Right atrium auricular region (tissue), 2 donors: ENCODE measurements around the gene PHC2. TPM values are rescaled to one million over a fixed set of nuclear protein-coding genes. Genes with fewer than 3 reads are reported as not detected.
"Not testable (repeated sequence)": the region's sequence is repeated elsewhere in the genome, so short reads cannot be mapped to it uniquely, and the experiment has no call there.

ENCODE experiments used
- DNase-seq: peaks from one replicate; pipeline ENCODE4 v3.0.0-alpha.2; 2019; ENCODE audit warnings: low spot score
- H3K27ac ChIP-seq, 2 donors: fragments of 200-600 bp; sonication (generic); 1 replicate in 1 of 2; 2 replicates in 1 of 2; pipeline ENCODE4 v1.5.1; 2016 to 2019
- H3K27me3 ChIP-seq, 2 donors: fragments of 200-600 bp; sonication (generic); one replicate each; pipeline versions ENCODE4 v1.5.1 to v1.6.0; 2017 to 2019
- H3K36me3 ChIP-seq: fragments of 200-600 bp; sonication (generic); one replicate; pipeline ENCODE4 v1.5.1; 2016
- H3K4me1 ChIP-seq, 2 donors: fragments of 200-600 bp; sonication (generic); one replicate each; pipeline versions ENCODE4 v1.5.1 to v1.6.0; 2017 to 2019
- H3K4me3 ChIP-seq, 2 donors: fragments of 200-600 bp; sonication (generic); 1 replicate in 1 of 2; 2 replicates in 1 of 2; pipeline ENCODE4 v1.5.1; 2017 to 2019; ENCODE audit warnings: mild to moderate bottlenecking in 1 of 2, moderate library complexity in 1 of 2
- H3K9me3 ChIP-seq, 2 donors: fragments of 200-600 bp; sonication (generic); one replicate each; pipeline ENCODE4 v1.5.1; 2019
- total RNA-seq, 2 donors: library from RNA; depleted of rRNA; stranded (reverse); fragments of >200 nt; gene quantifications; one replicate each; pipeline ENCODE4 v1.1.0, GENCODE V29; 2016
- TF ChIP-seq, protein P1 (sequence below), 2 donors: fragments of 200-600 bp; sonication (generic); IDR thresholded peaks; one replicate each; pipeline ENCODE4 v1.5.1; 2019; ENCODE audit warnings: antibody characterized with exemption in 2 of 2

The PHC2 gene
- total RNA-seq, 2 donors from 2014 or later: 98.4 to 144 TPM

GRCh38 chr1:33294071-33295010, 136.6 kb downstream of the PHC2 start:
- no peak for DNase-seq

DNA sequence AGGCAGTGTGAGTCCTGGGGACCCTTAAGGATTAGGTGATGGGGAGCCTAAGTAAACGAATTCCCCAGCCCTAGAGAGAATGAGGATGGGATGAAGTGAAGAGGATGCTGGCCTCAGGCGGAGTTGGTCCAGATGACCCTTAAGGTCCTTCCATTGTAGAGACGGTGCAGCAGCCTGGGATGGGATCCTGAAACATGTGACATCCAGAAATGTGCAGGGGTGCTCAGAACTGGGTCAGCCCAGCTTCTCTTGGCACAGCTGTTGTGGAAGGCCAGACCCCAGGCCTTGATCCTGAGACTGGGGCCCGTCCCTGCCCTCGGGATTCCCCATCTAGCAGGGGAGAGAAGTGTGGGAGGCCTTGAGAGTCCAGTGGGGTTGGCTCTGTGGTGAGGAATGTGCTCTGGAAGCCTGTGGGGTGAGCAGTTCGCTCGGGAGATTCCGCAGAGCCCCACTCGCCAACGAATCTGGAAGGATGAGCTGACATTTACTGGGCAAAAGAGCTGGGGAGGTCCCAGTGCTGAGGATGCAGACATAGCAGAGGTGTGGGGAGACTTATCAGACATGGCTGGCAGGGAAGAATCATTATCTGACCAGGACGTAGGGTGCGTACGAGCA, 138.1 kb downstream of the PHC2 start:
- TF ChIP-seq, protein P1, sequence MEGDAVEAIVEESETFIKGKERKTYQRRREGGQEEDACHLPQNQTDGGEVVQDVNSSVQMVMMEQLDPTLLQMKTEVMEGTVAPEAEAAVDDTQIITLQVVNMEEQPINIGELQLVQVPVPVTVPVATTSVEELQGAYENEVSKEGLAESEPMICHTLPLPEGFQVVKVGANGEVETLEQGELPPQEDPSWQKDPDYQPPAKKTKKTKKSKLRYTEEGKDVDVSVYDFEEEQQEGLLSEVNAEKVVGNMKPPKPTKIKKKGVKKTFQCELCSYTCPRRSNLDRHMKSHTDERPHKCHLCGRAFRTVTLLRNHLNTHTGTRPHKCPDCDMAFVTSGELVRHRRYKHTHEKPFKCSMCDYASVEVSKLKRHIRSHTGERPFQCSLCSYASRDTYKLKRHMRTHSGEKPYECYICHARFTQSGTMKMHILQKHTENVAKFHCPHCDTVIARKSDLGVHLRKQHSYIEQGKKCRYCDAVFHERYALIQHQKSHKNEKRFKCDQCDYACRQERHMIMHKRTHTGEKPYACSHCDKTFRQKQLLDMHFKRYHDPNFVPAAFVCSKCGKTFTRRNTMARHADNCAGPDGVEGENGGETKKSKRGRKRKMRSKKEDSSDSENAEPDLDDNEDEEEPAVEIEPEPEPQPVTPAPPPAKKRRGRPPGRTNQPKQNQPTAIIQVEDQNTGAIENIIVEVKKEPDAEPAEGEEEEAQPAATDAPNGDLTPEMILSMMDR (IDR thresholded peaks at IDR 0.05): no peak
- no peak overlapping the region for H3K4me3 ChIP-seq
- H3K36me3 ChIP-seq: peaks cover 13% of the 10 kb centered on the region
- no peaks in the 10 kb centered on the region for H3K9me3 ChIP-seq
- no peak for DNase-seq
- no peaks in the 10 kb centered on the region for H3K27me3 ChIP-seq
- H3K27ac ChIP-seq: peak overlapping the region in 1 of 2 donors; percentile 5
- H3K4me1 ChIP-seq: peaks cover 0 to 25% of the 10 kb centered on the region in 2 donors

More at GRCh38 chr1:33294071-33295010, 136.6 kb downstream of the PHC2 start:
- Histone ChIP-seq H3K36me3 (peaks cover 19% of the 10 kb centered on the region), H3K4me1 (peaks cover 0 to 25% of the 10 kb centered on the region in 2 donors), H3K4me3 (no peak overlapping the region), H3K9me3 (no peaks in the 10 kb centered on the region), H3K27me3 (no peaks in the 10 kb centered on the region), H3K27ac (no peak overlapping the region)
- TF ChIP-seq, protein P1 (IDR thresholded peaks at IDR 0.05): no peak

DNA sequence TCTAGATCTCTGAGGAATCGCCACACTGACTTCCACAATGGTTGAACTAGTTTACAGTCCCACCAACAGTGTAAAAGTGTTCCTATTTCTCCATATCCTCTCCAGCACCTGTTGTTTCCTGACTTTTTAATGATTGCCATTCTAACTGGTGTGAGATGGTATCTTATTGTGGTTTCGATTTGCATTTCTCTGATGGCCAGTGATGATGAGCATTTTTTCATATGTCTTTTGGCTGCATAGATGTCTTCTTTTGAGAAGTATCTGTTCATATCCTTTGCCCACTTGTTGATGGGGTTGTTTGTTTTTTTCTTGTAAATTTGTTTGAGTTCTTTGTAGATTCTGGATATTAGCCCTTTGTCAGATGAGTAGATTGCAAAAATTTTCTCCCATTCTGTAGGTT, 140.3 kb downstream of the PHC2 start:
- not testable (repeated sequence) for H3K27ac ChIP-seq, H3K4me3 ChIP-seq, DNase-seq, H3K27me3 ChIP-seq, H3K9me3 ChIP-seq
- peaks cover 0 to 31% of the 10 kb centered on the region in 2 donors for H3K4me1 ChIP-seq
- peaks cover 18% of the 10 kb centered on the region for H3K36me3 ChIP-seq

- H3K27me3 ChIP-seq: no peaks in the 10 kb centered on the region
- peaks cover 26% of the 10 kb centered on the region for H3K36me3 ChIP-seq
- no peak overlapping the region for H3K27ac ChIP-seq
- H3K4me3 ChIP-seq: no peak overlapping the region
- H3K4me1 ChIP-seq: peaks cover 0 to 26% of the 10 kb centered on the region in 2 donors
- no peak for DNase-seq
- TF ChIP-seq, protein P1 (IDR thresholded peaks at IDR 0.05): no peak
- H3K9me3 ChIP-seq: no peaks in the 10 kb centered on the region
Measured at GRCh38 chr1:33289858-33290154, 141.1 kb downstream of the PHC2 start.

- Histone ChIP-seq H3K27me3 (no peaks in the 10 kb centered on the region), H3K36me3 (peaks cover 29% of the 10 kb centered on the region), H3K4me1 (peaks cover 0 to 26% of the 10 kb centered on the region in 2 donors), H3K4me3 (no peak overlapping the region), H3K9me3 (no peaks in the 10 kb centered on the region), H3K27ac (peak overlapping the region in 1 of 2 donors; percentile 0)
- DNase-seq: no peak
- TF ChIP-seq, protein P1 (IDR thresholded peaks at IDR 0.05): no peak
Measured at GRCh38 chr1:33288976-33289857, 141.7 kb downstream of the PHC2 start.
